HG02798 (cell line): ENCODE measurements around the gene POLR2E.
A peak's percentile ranks its signal among the peaks of the same experiment; 100 is the strongest.

Source experiments
- ATAC-seq: cut with Tn5 transposase; IDR thresholded peaks from one replicate; pipeline ENCODE4 v1.9.1; 2021; ENCODE audit warnings: mild to moderate bottlenecking; ENCODE audit not compliant: unreplicated experiment, poor library complexity

POLR2E gene

GRCh38 chr19:1101337-1101698 is 6.1 kb upstream of the POLR2E start:
- no peak for ATAC-seq

- no peak for ATAC-seq
These were observed 3.2 kb upstream of the POLR2E start for GRCh38 chr19:1098177-1099051.

- no peak for ATAC-seq
These were observed 2.6 kb upstream of the POLR2E start for GRCh38 chr19:1097810-1098176.

GRCh38 chr19:1094655-1094977 is 559 bp downstream of the POLR2E start:
- ATAC-seq = no peak

- no peak for ATAC-seq
These were observed 1.2 kb downstream of the POLR2E start for GRCh38 chr19:1093811-1094553.

GRCh38 chr19:1093330-1093729 is 1.8 kb downstream of the POLR2E start:
- no peak for ATAC-seq

- no peak for ATAC-seq
These were observed 3.5 kb downstream of the POLR2E start for GRCh38 chr19:1091544-1092175.

GRCh38 chr19:1090731-1091543 is 4.2 kb downstream of the POLR2E start:
- no peak for ATAC-seq

GRCh38 chr19:1089891-1090290 is 5.3 kb downstream of the POLR2E start:
- no peak for ATAC-seq

GRCh38 chr19:1089126-1089771 is 5.9 kb downstream of the POLR2E start:
- no peak for ATAC-seq

- ATAC-seq = peak; percentile 10
These were observed 6.7 kb downstream of the POLR2E start for GRCh38 chr19:1088416-1089010.

- ATAC-seq = peak; percentile 40
These were observed 7.3 kb downstream of the POLR2E start for GRCh38 chr19:1087813-1088415.

GRCh38 chr19:1086613-1087012 is 8.6 kb downstream of the POLR2E start:
- no peak for ATAC-seq

- ATAC-seq = no peak
These were observed 9.3 kb downstream of the POLR2E start for GRCh38 chr19:1085676-1086442.

GRCh38 chr19:1085053-1085658 is 10.0 kb downstream of the POLR2E start:
- ATAC-seq = no peak

- no peak for ATAC-seq
These were observed 10.9 kb downstream of the POLR2E start for GRCh38 chr19:1084024-1084868.
